ENCODE measurements around the gene SUGP2.
"Not testable (repeated sequence)": the region's sequence is repeated elsewhere in the genome, so short reads cannot be mapped to it uniquely, and the experiment has no call there.

Gene SUGP2

GRCh38 chr19:19028526-19028925 is 4.8 kb downstream of the SUGP2 start:
- DNase-seq = no peak

- no peak for DNase-seq
Measured at GRCh38 chr19:19027228-19027627, 6.1 kb downstream of the SUGP2 start.

- DNase-seq = no peak
Measured at GRCh38 chr19:19026299-19026971, 6.9 kb downstream of the SUGP2 start.

- DNase-seq = no peak
Measured at GRCh38 chr19:19025861-19026260, 7.5 kb downstream of the SUGP2 start.

GRCh38 chr19:19023376-19023775 is 9.9 kb downstream of the SUGP2 start:
- DNase-seq = not testable (repeated sequence)

- no peak for DNase-seq
Measured at GRCh38 chr19:19022380-19022961, 10.8 kb downstream of the SUGP2 start.

- DNase-seq = no peak
Measured at GRCh38 chr19:19021115-19021514, 12.2 kb downstream of the SUGP2 start.

GRCh38 chr19:19010551-19010950 is 22.8 kb downstream of the SUGP2 start:
- DNase-seq = no peak

GRCh38 chr19:19009951-19010350 is 23.4 kb downstream of the SUGP2 start:
- DNase-seq = no peak

- no peak for DNase-seq
Measured at GRCh38 chr19:19006213-19006612, 27.1 kb downstream of the SUGP2 start.

- no peak for DNase-seq
Measured at GRCh38 chr19:19004144-19004543, 29.2 kb downstream of the SUGP2 start.

GRCh38 chr19:18999896-19000620 is 33.3 kb downstream of the SUGP2 start:
- DNase-seq = no peak

GRCh38 chr19:18999016-18999758 is 34.1 kb downstream of the SUGP2 start:
- no peak for DNase-seq

GRCh38 chr19:18998276-18998675 is 35.0 kb downstream of the SUGP2 start:
- DNase-seq = no peak

GRCh38 chr19:18996796-18997394 is 36.4 kb downstream of the SUGP2 start:
- no peak for DNase-seq

- DNase-seq = no peak
Measured at GRCh38 chr19:18996351-18996750, 37.0 kb downstream of the SUGP2 start.

GRCh38 chr19:18995804-18996241 is 37.5 kb downstream of the SUGP2 start:
- no peak for DNase-seq

DNA sequence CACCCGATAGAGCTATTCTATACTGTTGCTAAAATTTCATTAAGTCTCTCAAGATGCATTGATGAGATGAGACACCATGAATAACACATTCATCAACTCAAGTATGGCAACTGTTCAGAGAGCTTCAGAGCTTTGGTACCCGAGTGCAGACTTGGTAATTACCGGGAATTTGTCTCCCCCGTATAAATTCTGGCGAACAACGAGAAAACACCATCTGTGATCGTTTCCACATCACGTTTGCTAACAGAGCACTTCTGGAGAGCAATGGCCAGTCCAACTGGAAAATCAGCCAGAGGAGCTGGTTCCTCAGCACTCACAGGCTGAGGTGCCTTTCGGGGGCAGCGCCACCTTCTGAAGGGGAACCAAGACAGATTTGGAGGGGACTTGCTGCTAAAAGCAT is 40.2 kb downstream of the SUGP2 start:
- DNase-seq = no peak

DNA sequence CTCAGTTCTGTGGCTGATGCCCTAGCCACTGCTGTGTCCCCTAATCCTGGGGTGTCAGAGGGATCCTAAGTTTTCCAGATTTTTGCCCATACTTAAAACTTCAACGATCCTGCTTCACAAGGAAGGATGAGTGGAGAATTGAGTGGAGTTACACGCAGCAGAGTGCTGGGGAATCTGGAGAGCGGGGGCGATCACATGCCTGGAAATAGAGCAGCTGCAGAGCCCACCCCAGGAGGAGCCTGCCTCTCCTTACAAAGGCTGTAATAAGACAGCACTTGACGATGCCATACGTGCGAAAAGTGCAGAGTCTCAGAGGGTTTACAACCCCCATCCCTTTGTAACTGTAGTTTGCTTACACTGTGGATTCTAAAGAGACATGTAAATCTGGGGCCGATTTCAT is 40.6 kb downstream of the SUGP2 start:
- no peak for DNase-seq

DNA sequence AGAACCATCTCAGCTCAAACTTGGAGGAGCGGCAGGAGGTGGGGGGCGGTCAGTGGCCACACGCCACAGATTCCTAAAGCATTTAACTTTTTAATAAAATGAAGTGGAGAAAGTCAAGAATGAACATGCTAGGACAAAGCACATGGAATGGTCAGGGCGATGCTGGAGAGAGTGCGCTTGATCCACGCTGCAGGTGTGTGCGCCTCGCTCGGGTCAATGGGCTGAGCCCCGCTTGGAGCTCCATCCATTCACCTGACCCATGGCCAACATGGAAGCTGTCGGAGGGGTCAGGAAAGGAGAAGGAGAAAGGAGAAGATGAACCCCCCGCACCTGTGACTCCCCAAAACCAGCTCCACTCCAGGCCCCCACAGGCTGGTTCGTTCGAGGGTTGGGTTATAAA is 41.8 kb downstream of the SUGP2 start:
- DNase-seq = no peak

GRCh38 chr19:18991006-18991405 is 42.3 kb downstream of the SUGP2 start:
- no peak for DNase-seq

GRCh38 chr19:18990128-18990708 is 43.1 kb downstream of the SUGP2 start:
- DNase-seq = no peak

DNA sequence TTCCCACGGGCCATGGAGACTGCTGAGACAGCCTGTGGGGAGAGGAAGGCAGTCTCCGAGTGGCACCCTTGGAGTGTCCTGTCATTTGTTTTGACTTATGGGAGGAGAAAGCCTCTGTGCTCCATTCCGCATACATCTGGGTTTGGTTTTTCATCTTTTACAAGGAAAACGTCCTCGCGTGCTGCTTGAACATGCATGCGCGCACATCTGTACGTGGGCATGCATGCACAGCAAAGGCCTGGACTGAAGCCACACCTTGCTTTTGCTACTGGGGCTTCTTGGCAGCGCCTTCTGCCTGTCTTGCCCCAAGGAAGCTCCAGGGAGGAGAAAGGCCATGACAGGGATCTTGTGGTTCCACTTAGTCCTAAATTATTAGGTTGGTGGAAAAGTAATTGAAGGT is 44.0 kb downstream of the SUGP2 start:
- DNase-seq = no peak

All from T-helper 9 cell (primary cell).